Endothelial cell of umbilical vein (primary cell): ENCODE measurements around the gene OR2H2. TPM values are rescaled to one million over a fixed set of nuclear protein-coding genes. Genes with fewer than 3 reads are reported as not detected.

Source experiments
- BruUV-seq: library from RNA; stranded (reverse); fragments of 400-500 nt; replicated peaks from 2 replicates; lab custom pipeline; 2021; lab: Mats Ljungman, UMichigan
- CTCF ChIA-PET: fragments of 300-600, 350-600 bp; sonication (Branson Sonifier 250); formaldehyde crosslinking; loops from one replicate; lab custom pipeline; 2021; ENCODE audit warnings: antibody characterized with exemption, inconsistent platforms; lab: Charles Lee
- POLR2A ChIA-PET: fragments of 300-600, 350-600 bp; sonication (Branson Sonifier 250); formaldehyde crosslinking; loops from one replicate; lab custom pipeline; 2021; ENCODE audit warnings: antibody characterized with exemption, inconsistent platforms; lab: Charles Lee
- DNase-seq: peaks from one replicate; pipeline ENCODE4 v3.0.0-alpha.2; 2011; ENCODE audit warnings: low read depth, low spot score
- FAIRE-seq: peaks from 2 replicates; lab custom pipeline; 2011; peaks lifted over from hg19 to GRCh38; lab: Jason Lieb, UNC
- H2AFZ ChIP-seq: 2 replicates; pipeline ENCODE4 v1.6.0; 2012; ENCODE audit warnings: low read depth, low read length, control low read depth, inconsistent platforms
- H3K27ac ChIP-seq: 2 replicates; pipeline ENCODE4 v1.5.1; 2011; ENCODE audit warnings: low read depth, mild to moderate bottlenecking, control low read depth, low read length, moderate library complexity; ENCODE audit not compliant: insufficient read depth
- H3K27me3 ChIP-seq, 2 experiments: 2 replicates each; pipeline versions ENCODE4 v1.6.0 to v1.6.1; 2011; ENCODE audit warnings: low read length in 2 of 2, mixed read lengths in 1 of 2; ENCODE audit not compliant: control insufficient read depth in 2 of 2, insufficient read depth in 2 of 2
- H3K36me3 ChIP-seq, 2 experiments: 2 replicates in 1 of 2; 3 replicates in 1 of 2; pipeline ENCODE4 v1.5.1; 2011; ENCODE audit warnings: low read length in 2 of 2, mild to moderate bottlenecking in 1 of 2, moderate library complexity in 1 of 2; ENCODE audit not compliant: control insufficient read depth in 2 of 2, insufficient read depth in 2 of 2; ENCODE audit errors: extremely low read depth in 1 of 2
- H3K4me1 ChIP-seq: 3 replicates; pipeline ENCODE4 v1.5.1; 2011; ENCODE audit warnings: mild to moderate bottlenecking, low read length; ENCODE audit not compliant: control insufficient read depth, insufficient read depth; ENCODE audit errors: extremely low read depth
- H3K4me2 ChIP-seq: 2 replicates; pipeline ENCODE4 v1.6.1; 2011; ENCODE audit warnings: low read length, control low read depth, mixed read lengths; ENCODE audit not compliant: insufficient read depth
- H3K4me3 ChIP-seq, 3 experiments: fragments of 200-600 bp in 1 of 3; sonication (generic), shearing (Covaris generic) in 1 of 3; replicated peaks in 1 of 3; 2 replicates each; pipeline ENCODE4 v1.5.1; 2011 to 2016; ENCODE audit warnings: control low read depth in 3 of 3, low read length in 3 of 3, mild to moderate bottlenecking in 2 of 3, inconsistent platforms in 1 of 3, low read depth in 1 of 3, moderate library complexity in 1 of 3; ENCODE audit not compliant: insufficient read depth in 1 of 3
- H3K79me2 ChIP-seq: 2 replicates; pipeline ENCODE4 v1.6.0; 2012; ENCODE audit warnings: low read length, inconsistent platforms; ENCODE audit not compliant: control insufficient read depth, insufficient read depth
- H3K9ac ChIP-seq: replicated peaks from 2 replicates; pipeline ENCODE3; 2011; ENCODE audit warnings: low read length, control low read depth; ENCODE audit not compliant: insufficient read depth; ENCODE audit errors: extremely low read depth
- H3K9me1 ChIP-seq: replicated peaks from 3 replicates; pipeline ENCODE4 v1.6.0; 2011; ENCODE audit warnings: mild to moderate bottlenecking, low read length; ENCODE audit not compliant: control insufficient read depth, insufficient read depth; ENCODE audit errors: extremely low read depth
- H3K9me3 ChIP-seq: replicated peaks from 2 replicates; pipeline ENCODE4 v1.5.1; 2012; ENCODE audit warnings: low read length, inconsistent platforms; ENCODE audit not compliant: control insufficient read depth, insufficient read depth
- H4K20me1 ChIP-seq: replicated peaks from 2 replicates; pipeline ENCODE3; 2011; ENCODE audit warnings: mild to moderate bottlenecking, low read length; ENCODE audit not compliant: control insufficient read depth, insufficient read depth; ENCODE audit errors: extremely low read depth
- EZH2 ChIP-seq: IDR thresholded peaks from 2 replicates; pipeline ENCODE4 v1.6.1; 2012; ENCODE audit warnings: borderline replicate concordance, low read depth, mild to moderate bottlenecking, moderate library complexity, low read length, inconsistent platforms; ENCODE audit not compliant: severe bottlenecking
- FOS ChIP-seq: IDR thresholded peaks from 2 replicates; pipeline ENCODE4 v1.6.1; 2011; ENCODE audit warnings: mild to moderate bottlenecking, low read length, moderate library complexity, borderline replicate concordance; ENCODE audit not compliant: insufficient read depth
- GATA2 ChIP-seq: IDR thresholded peaks from 2 replicates; pipeline ENCODE4 v1.7.0; 2011; ENCODE audit warnings: low read depth, mild to moderate bottlenecking, moderate library complexity, mixed read lengths, low read length; ENCODE audit not compliant: insufficient read length, insufficient read depth
- JUN ChIP-seq: IDR thresholded peaks from 2 replicates; pipeline ENCODE4 v1.6.1; 2011; ENCODE audit warnings: borderline replicate concordance, low read depth; ENCODE audit not compliant: insufficient read length, insufficient read depth
- MYC ChIP-seq: IDR thresholded peaks from one replicate; pipeline ENCODE4 v1.6.1; 2011; ENCODE audit warnings: mild to moderate bottlenecking, low read depth, low read length
- POLR2A ChIP-seq: IDR thresholded peaks from 2 replicates; pipeline ENCODE4 v1.6.1; 2012; ENCODE audit warnings: low read depth, mild to moderate bottlenecking, control low read depth, low read length
- POLR2AphosphoS5 ChIP-seq: IDR thresholded peaks from 2 replicates; pipeline ENCODE4 v1.6.1; 2012; ENCODE audit warnings: low read depth, mild to moderate bottlenecking, control low read depth, low read length, moderate library complexity; ENCODE audit not compliant: insufficient read depth
- dilution Hi-C: fragments of 300-500 bp; cut with MboI; formaldehyde crosslinking; loops from one replicate; pipeline ENCODE4 v1.15.0; 2019; ENCODE audit warnings: low sequenced_read_pairs; ENCODE audit not compliant: extremely low pct_ligation_motif_present
- intact Hi-C: fragments of 100-400 bp; cut with micrococcal nuclease; formaldehyde crosslinking; loops from one replicate; pipeline ENCODE4 v1.10.0; 2022
- polyA plus RNA-seq, 4 experiments: library from polyadenylated mRNA; depleted of rRNA in 3 of 4; stranded (reverse) in 3 of 4; unstranded in 1 of 4; fragments of >200 nt; gene quantifications; 2 replicates each; pipeline versions ENCODE4 v1.2.1 to v1.2.3, GENCODE V29; 2011 to 2012; ENCODE audit warnings: missing spikeins in 1 of 4
- total RNA-seq: library from RNA; stranded (reverse); gene quantifications from 2 replicates; pipeline ENCODE4 v1.2.3, GENCODE V29; 2021
- TF ChIP-seq, protein P1 (sequence below), 2 donors: IDR thresholded peaks; 1 replicate in 1 of 2; 2 replicates in 1 of 2; pipeline ENCODE4 v1.5.1; 2011; ENCODE audit warnings: low read length in 2 of 2, mild to moderate bottlenecking in 2 of 2, moderate library complexity in 2 of 2, control low read depth in 1 of 2, inconsistent platforms in 1 of 2, low read depth in 1 of 2; ENCODE audit not compliant: insufficient read depth in 1 of 2; ENCODE audit errors: extremely low read depth in 1 of 2
- TF ChIP-seq, protein P2 (sequence below): IDR thresholded peaks from 2 replicates; pipeline ENCODE4 v1.6.1; 2011; ENCODE audit not compliant: insufficient read depth, insufficient read length

OR2H2 gene
- total and polyA plus RNA-seq, 2 donors (not counting 3 experiments of a cell fraction or from before 2014, with no cell fraction given): not detected

DNA sequence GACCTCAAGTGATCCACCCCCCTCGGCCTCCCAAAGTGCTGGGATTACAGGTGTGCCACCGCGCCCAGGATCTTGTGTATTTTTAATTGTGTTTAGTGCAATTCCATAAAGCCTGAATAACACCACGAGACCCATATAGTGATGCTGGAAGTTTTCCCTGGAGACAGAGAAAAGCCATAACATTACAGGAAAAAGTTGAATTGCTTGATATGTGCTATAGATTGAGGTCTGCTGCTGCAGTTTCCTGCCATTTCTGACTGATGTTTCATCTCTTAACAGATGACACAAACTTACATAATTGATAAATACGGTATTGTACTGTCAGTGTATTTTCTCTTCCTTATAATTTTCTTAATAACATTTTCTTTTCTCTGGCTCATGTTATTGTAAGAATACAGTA, 18.1 kb upstream of the OR2H2 start:
- no peaks in the 10 kb centered on the region for H4K20me1 ChIP-seq
- dilution Hi-C loops (no loop called here), intact Hi-C loops (no loop called here)
- H3K4me1 ChIP-seq: no peaks in the 10 kb centered on the region
- no peak overlapping the region for H2AFZ ChIP-seq
- H3K9ac ChIP-seq: no peak overlapping the region
- no peaks in the 10 kb centered on the region for H3K9me1 ChIP-seq
- H3K9me3 ChIP-seq: no peaks in the 10 kb centered on the region
- TF ChIP-seq, protein P1, sequence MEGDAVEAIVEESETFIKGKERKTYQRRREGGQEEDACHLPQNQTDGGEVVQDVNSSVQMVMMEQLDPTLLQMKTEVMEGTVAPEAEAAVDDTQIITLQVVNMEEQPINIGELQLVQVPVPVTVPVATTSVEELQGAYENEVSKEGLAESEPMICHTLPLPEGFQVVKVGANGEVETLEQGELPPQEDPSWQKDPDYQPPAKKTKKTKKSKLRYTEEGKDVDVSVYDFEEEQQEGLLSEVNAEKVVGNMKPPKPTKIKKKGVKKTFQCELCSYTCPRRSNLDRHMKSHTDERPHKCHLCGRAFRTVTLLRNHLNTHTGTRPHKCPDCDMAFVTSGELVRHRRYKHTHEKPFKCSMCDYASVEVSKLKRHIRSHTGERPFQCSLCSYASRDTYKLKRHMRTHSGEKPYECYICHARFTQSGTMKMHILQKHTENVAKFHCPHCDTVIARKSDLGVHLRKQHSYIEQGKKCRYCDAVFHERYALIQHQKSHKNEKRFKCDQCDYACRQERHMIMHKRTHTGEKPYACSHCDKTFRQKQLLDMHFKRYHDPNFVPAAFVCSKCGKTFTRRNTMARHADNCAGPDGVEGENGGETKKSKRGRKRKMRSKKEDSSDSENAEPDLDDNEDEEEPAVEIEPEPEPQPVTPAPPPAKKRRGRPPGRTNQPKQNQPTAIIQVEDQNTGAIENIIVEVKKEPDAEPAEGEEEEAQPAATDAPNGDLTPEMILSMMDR (IDR thresholded peaks at IDR 0.05; ENCODE audit: extremely low read depth in 1 of 2, insufficient read depth in 1 of 2, low read depth in 1 of 2, low read length in 2 of 2): no peak
- TF ChIP-seq, protein P2, sequence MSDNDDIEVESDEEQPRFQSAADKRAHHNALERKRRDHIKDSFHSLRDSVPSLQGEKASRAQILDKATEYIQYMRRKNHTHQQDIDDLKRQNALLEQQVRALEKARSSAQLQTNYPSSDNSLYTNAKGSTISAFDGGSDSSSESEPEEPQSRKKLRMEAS: no peak
- TF ChIP-seq MYC (no peak), GATA2 (no peak), POLR2AphosphoS5 (no peak), JUN (no peak), EZH2 (no peak), POLR2A (no peak), FOS (no peak)
- no TSS peak for BruUV-seq
- H3K79me2 ChIP-seq: no peaks in the 10 kb centered on the region
- DNase-seq (no peak), FAIRE-seq (no peak)
- no peak overlapping the region for H3K4me2 ChIP-seq
- no peaks in the 10 kb centered on the region for H3K36me3 ChIP-seq
- ChIA-PET CTCF (no interaction called here), POLR2A (no interaction called here)
- H3K27ac ChIP-seq: no peak overlapping the region
- peaks cover 0 to 3% of the 10 kb centered on the region in 2 experiments for H3K27me3 ChIP-seq
- H3K4me3 ChIP-seq: no peak overlapping the region
